Measurements from ENCODE around the gene PPRC1.

The PPRC1 gene

GRCh38 chr10:102113261-102113955 lies 19.4 kb upstream of the PPRC1 start:
- no peak for DNase-seq (ENCODE audit: low read depth)
- TF ChIP-seq CTCF (conservative IDR thresholded peaks at IDR 0.05; ENCODE audit: low read depth, low read length), result no peak
- peak overlapping the region; percentile 76 for H3K4me3 ChIP-seq (ENCODE audit: low read depth, low read length)

GRCh38 chr10:102113956-102114857 lies 18.6 kb upstream of the PPRC1 start:
- DNase-seq (ENCODE audit: low read depth), result no peak
- no peak for TF ChIP-seq CTCF (conservative IDR thresholded peaks at IDR 0.05; ENCODE audit: low read depth, low read length)
- H3K4me3 ChIP-seq (ENCODE audit: low read depth, low read length), result peak overlapping the region; percentile 76

GRCh38 chr10:102114861-102115618 lies 17.8 kb upstream of the PPRC1 start:
- peak overlapping the region; percentile 76 for H3K4me3 ChIP-seq (ENCODE audit: low read depth, low read length)
- DNase-seq (ENCODE audit: low read depth), result peak; percentile 80
- no peak for TF ChIP-seq CTCF (conservative IDR thresholded peaks at IDR 0.05; ENCODE audit: low read depth, low read length)

GRCh38 chr10:102115775-102116174 lies 17.1 kb upstream of the PPRC1 start:
- peak overlapping the region; percentile 7 for H3K4me3 ChIP-seq (ENCODE audit: low read depth, low read length)
- DNase-seq (ENCODE audit: low read depth), result no peak
- TF ChIP-seq CTCF (conservative IDR thresholded peaks at IDR 0.05; ENCODE audit: low read depth, low read length), result no peak

GRCh38 chr10:102116656-102117055 lies 16.2 kb upstream of the PPRC1 start:
- H3K4me3 ChIP-seq (ENCODE audit: low read depth, low read length), result peak overlapping the region; percentile 96
- no peak for DNase-seq (ENCODE audit: low read depth)
- TF ChIP-seq CTCF (conservative IDR thresholded peaks at IDR 0.05; ENCODE audit: low read depth, low read length), result no peak

- DNase-seq (ENCODE audit: low read depth), result peak; percentile 81
- peak; percentile 37 for TF ChIP-seq CTCF (conservative IDR thresholded peaks at IDR 0.05; ENCODE audit: low read depth, low read length)
- peak overlapping the region; percentile 96 for H3K4me3 ChIP-seq (ENCODE audit: low read depth, low read length)
Measured at GRCh38 chr10:102117391-102118159, 15.3 kb upstream of the PPRC1 start.

Data from choroid plexus epithelial cell (primary cell).